Stimulated activated naive B cell treated with anti-CD40 and anti-IgM and Interleukin-4, amounts not matched to agents 10 μg/mL and 1 μg/mL and 100 μg/mL, for 72 hours (primary cell): ENCODE results near the gene BRICD5.

Experiments
- ATAC-seq, 2 donors: fragments of 150-1000 bp; cut with Tn5 transposase; replicated peaks; 2 replicates each; pipeline ENCODE4 v1.10.0; 2021; ENCODE audit warnings: moderate library complexity in 1 of 2
- DNase-seq: peaks from one replicate; pipeline ENCODE4 v3.0.0; 2021
- H3K27ac Mint-ChIP-seq: one replicate; pipeline ENCODE4 v1.8.0; 2022; ENCODE audit warnings: mild to moderate bottlenecking, mixed read lengths
- H3K27me3 Mint-ChIP-seq, 2 donors: one replicate each; pipeline ENCODE4 v1.8.0; 2022; ENCODE audit warnings: mixed read lengths in 2 of 2
- H3K36me3 Mint-ChIP-seq, 2 donors: one replicate each; pipeline ENCODE4 v1.8.0; 2022; ENCODE audit warnings: mixed read lengths in 2 of 2, mild to moderate bottlenecking in 1 of 2
- H3K4me1 Mint-ChIP-seq, 2 donors: one replicate each; pipeline ENCODE4 v1.8.0; 2022; ENCODE audit warnings: mixed read lengths in 2 of 2, mild to moderate bottlenecking in 1 of 2
- H3K4me3 Mint-ChIP-seq, 2 donors: one replicate each; pipeline ENCODE4 v1.8.0; 2022; ENCODE audit warnings: mild to moderate bottlenecking in 2 of 2, mixed read lengths in 2 of 2, moderate library complexity in 1 of 2
- H3K9me3 Mint-ChIP-seq, 2 donors: one replicate each; pipeline ENCODE4 v1.8.0; 2022; ENCODE audit warnings: mixed read lengths in 2 of 2, mild to moderate bottlenecking in 1 of 2

BRICD5 gene

GRCh38 chr16:2171601-2172178 is 39.0 kb downstream of the BRICD5 start:
- Mint-ChIP-seq H3K27me3 (no peaks in the 10 kb centered on the region), H3K4me1 (no peaks in the 10 kb centered on the region), H3K27ac (no peak overlapping the region), H3K9me3 (no peaks in the 10 kb centered on the region), H3K4me3 (no peak overlapping the region), H3K36me3 (peaks cover 28 to 39% of the 10 kb centered on the region in 2 donors)
- ATAC-seq (no peak), DNase-seq (no peak)

GRCh38 chr16:2170587-2171435 is 39.9 kb downstream of the BRICD5 start:
- ATAC-seq (no peak), DNase-seq (no peak)
- H3K4me1 Mint-ChIP-seq: peaks cover 0 to 2% of the 10 kb centered on the region in 2 donors
- no peak overlapping the region for H3K4me3 Mint-ChIP-seq
- H3K27ac Mint-ChIP-seq: no peak overlapping the region
- peaks cover 27 to 39% of the 10 kb centered on the region in 2 donors for H3K36me3 Mint-ChIP-seq
- no peaks in the 10 kb centered on the region for H3K27me3 Mint-ChIP-seq
- H3K9me3 Mint-ChIP-seq: no peaks in the 10 kb centered on the region

GRCh38 chr16:2170080-2170479 is 40.6 kb downstream of the BRICD5 start:
- ATAC-seq: no peak
- Mint-ChIP-seq H3K9me3 (no peaks in the 10 kb centered on the region), H3K36me3 (peaks cover 23 to 39% of the 10 kb centered on the region in 2 donors), H3K27ac (no peak overlapping the region), H3K4me3 (no peak overlapping the region), H3K4me1 (peaks cover 0 to 2% of the 10 kb centered on the region in 2 donors), H3K27me3 (no peaks in the 10 kb centered on the region)
- DNase-seq: no peak

- Mint-ChIP-seq H3K36me3 (peaks cover 9 to 27% of the 10 kb centered on the region in 2 donors), H3K27me3 (no peaks in the 10 kb centered on the region), H3K9me3 (no peaks in the 10 kb centered on the region), H3K27ac (no peak overlapping the region), H3K4me3 (no peak overlapping the region), H3K4me1 (peaks cover 5 to 11% of the 10 kb centered on the region in 2 donors)
- ATAC-seq (no peak), DNase-seq (no peak)
These were observed 43.5 kb downstream of the BRICD5 start for GRCh38 chr16:2167068-2167638.

- no peak overlapping the region for H3K27ac Mint-ChIP-seq
- peaks cover 12 to 26% of the 10 kb centered on the region in 2 donors for H3K36me3 Mint-ChIP-seq
- H3K9me3 Mint-ChIP-seq: no peaks in the 10 kb centered on the region
- ATAC-seq (no peak), DNase-seq (no peak)
- H3K4me3 Mint-ChIP-seq: no peak overlapping the region
- no peaks in the 10 kb centered on the region for H3K27me3 Mint-ChIP-seq
- H3K4me1 Mint-ChIP-seq: peaks cover 5 to 18% of the 10 kb centered on the region in 2 donors
These were observed 44.2 kb downstream of the BRICD5 start for GRCh38 chr16:2166263-2167067.

- Mint-ChIP-seq H3K27ac (no peak overlapping the region), H3K9me3 (no peaks in the 10 kb centered on the region), H3K36me3 (peaks cover 12 to 26% of the 10 kb centered on the region in 2 donors), H3K4me1 (peaks cover 7 to 24% of the 10 kb centered on the region in 2 donors), H3K4me3 (no peak overlapping the region), H3K27me3 (no peaks in the 10 kb centered on the region)
- ATAC-seq (no peak), DNase-seq (no peak)
These were observed 44.8 kb downstream of the BRICD5 start for GRCh38 chr16:2165861-2166260.

- Mint-ChIP-seq H3K27me3 (no peaks in the 10 kb centered on the region), H3K27ac (no peak overlapping the region)
These were observed 47.3 kb downstream of the BRICD5 start for GRCh38 chr16:2163211-2163881.

GRCh38 chr16:2162676-2163118 is 48.0 kb downstream of the BRICD5 start:
- no peak for DNase-seq
- ATAC-seq: no peak
- Mint-ChIP-seq H3K36me3 (peaks cover 13 to 20% of the 10 kb centered on the region in 2 donors), H3K27ac (no peak overlapping the region), H3K9me3 (no peaks in the 10 kb centered on the region), H3K27me3 (no peaks in the 10 kb centered on the region), H3K4me3 (no peak overlapping the region), H3K4me1 (peaks cover 20 to 49% of the 10 kb centered on the region in 2 donors)

More at GRCh38 chr16:2163211-2163881, 47.3 kb downstream of the BRICD5 start:
- no peak for ATAC-seq
- Mint-ChIP-seq H3K4me3 (no peak overlapping the region), H3K4me1 (peaks cover 14 to 43% of the 10 kb centered on the region in 2 donors), H3K36me3 (peaks cover 12 to 20% of the 10 kb centered on the region in 2 donors), H3K9me3 (no peaks in the 10 kb centered on the region)
- DNase-seq: no peak

GRCh38 chr16:2161911-2162310 is 48.8 kb downstream of the BRICD5 start:
- ATAC-seq (no peak), DNase-seq (no peak)
- Mint-ChIP-seq H3K36me3 (peaks cover 13 to 24% of the 10 kb centered on the region in 2 donors), H3K9me3 (no peaks in the 10 kb centered on the region), H3K4me3 (no peak overlapping the region), H3K27ac (peak overlapping the region; percentile 68), H3K27me3 (no peaks in the 10 kb centered on the region), H3K4me1 (peaks cover 26 to 57% of the 10 kb centered on the region in 2 donors)

- Mint-ChIP-seq H3K4me1 (peaks cover 31 to 66% of the 10 kb centered on the region in 2 donors), H3K27ac (peak overlapping the region; percentile 76), H3K27me3 (no peaks in the 10 kb centered on the region), H3K36me3 (peaks cover 10 to 21% of the 10 kb centered on the region in 2 donors), H3K9me3 (no peaks in the 10 kb centered on the region), H3K4me3 (no peak overlapping the region)
- ATAC-seq: peak; percentile 39 to 42
- no peak for DNase-seq
These were observed 49.6 kb downstream of the BRICD5 start for GRCh38 chr16:2160915-2161551.
